IMR-90 (cell line): Measurements from ENCODE around the gene DCHS2. TPM values are rescaled to one million over a fixed set of nuclear protein-coding genes. Genes with fewer than 3 reads are reported as not detected.

Experiments used
- ATAC-seq: fragments of 200-7000 bp; cut with Tn5 transposase; 2 replicates; pipeline ENCODE4 v1.9.1; 2020; ENCODE audit warnings: low read depth, mild to moderate bottlenecking, moderate library complexity
- BruUV-seq: library from RNA; stranded (reverse); fragments of 400-500 nt; replicated peaks from 2 replicates; lab custom pipeline; 2021; lab: Mats Ljungman, UMichigan
- CTCF ChIA-PET: fragments of 300-600 bp; formaldehyde crosslinking; extraction: SDS; loops from one replicate; lab custom pipeline; 2021; ENCODE audit warnings: antibody characterized with exemption; lab: Yijun Ruan, JAX
- POLR2A ChIA-PET: fragments of 300-600 bp; sonication (Branson Sonifier 250); formaldehyde crosslinking; loops from one replicate; lab custom pipeline; 2022; ENCODE audit warnings: antibody characterized with exemption; ENCODE audit not compliant: unreplicated experiment; lab: Charles Lee
- DNase-seq: peaks from one replicate; pipeline ENCODE4 v3.0.0; 2013
- H2AFZ ChIP-seq: replicated peaks from 2 replicates; pipeline ENCODE3; 2013; ENCODE audit warnings: low read length, mild to moderate bottlenecking; ENCODE audit not compliant: poor library complexity
- H2AK5ac ChIP-seq: 2 replicates; pipeline ENCODE4 v1.6.1; 2013; ENCODE audit warnings: low read depth, low read length, inconsistent platforms
- H2AK9ac ChIP-seq: replicated peaks from 2 replicates; pipeline ENCODE3; 2013; ENCODE audit warnings: mild to moderate bottlenecking, low read depth, low read length, moderate library complexity; ENCODE audit not compliant: poor library complexity
- H2BK120ac ChIP-seq: 2 replicates; pipeline ENCODE4 v1.6.1; 2013; ENCODE audit warnings: low read depth, low read length, inconsistent platforms
- H2BK15ac ChIP-seq: 3 replicates; pipeline ENCODE4 v1.6.1; 2013; ENCODE audit warnings: low read depth, low read length, inconsistent platforms
- H2BK20ac ChIP-seq: 2 replicates; pipeline ENCODE4 v1.6.1; 2013; ENCODE audit warnings: low read depth, mild to moderate bottlenecking, inconsistent platforms, low read length, moderate library complexity
- H2BK5ac ChIP-seq: 2 replicates; pipeline ENCODE4 v1.6.1; 2013; ENCODE audit warnings: mild to moderate bottlenecking, low read depth, low read length, inconsistent platforms; ENCODE audit not compliant: poor library complexity, severe bottlenecking
- H3K14ac ChIP-seq: replicated peaks from 2 replicates; pipeline ENCODE4 v1.6.1; 2013; ENCODE audit warnings: low read depth, low read length, inconsistent platforms
- H3K18ac ChIP-seq: 2 replicates; pipeline ENCODE4 v1.6.1; 2013; ENCODE audit warnings: low read depth, low read length, control low read depth
- H3K23ac ChIP-seq: 2 replicates; pipeline ENCODE4 v1.6.1; 2013; ENCODE audit warnings: low read depth, low read length, inconsistent platforms
- H3K27ac ChIP-seq: 2 replicates; pipeline ENCODE4 v1.5.1; 2013; ENCODE audit warnings: mild to moderate bottlenecking, control low read depth, low read length; ENCODE audit not compliant: insufficient read depth
- H3K27me3 ChIP-seq: 2 replicates; pipeline ENCODE4 v1.6.1; 2013; ENCODE audit warnings: low read length; ENCODE audit not compliant: control insufficient read depth, insufficient read depth
- H3K36me3 ChIP-seq: 2 replicates; pipeline ENCODE4 v1.6.1; 2013; ENCODE audit warnings: low read length, mixed read lengths; ENCODE audit not compliant: control insufficient read depth, insufficient read depth
- H3K4ac ChIP-seq: 2 replicates; pipeline ENCODE4 v1.6.1; 2013; ENCODE audit warnings: low read depth, low read length, inconsistent platforms
- H3K4me1 ChIP-seq: 2 replicates; pipeline ENCODE4 v1.6.1; 2013; ENCODE audit warnings: low read length, mixed read lengths; ENCODE audit not compliant: control insufficient read depth, insufficient read depth
- H3K4me2 ChIP-seq: 2 replicates; pipeline ENCODE4 v1.6.1; 2013; ENCODE audit warnings: low read depth, mild to moderate bottlenecking, control low read depth, low read length, moderate library complexity
- H3K4me3 ChIP-seq: 2 replicates; pipeline ENCODE4 v1.5.1; 2013; ENCODE audit warnings: low read depth, mild to moderate bottlenecking, control low read depth, low read length, moderate library complexity; ENCODE audit not compliant: insufficient read depth
- H3K56ac ChIP-seq: 2 replicates; pipeline ENCODE4 v1.6.1; 2013; ENCODE audit warnings: low read length, inconsistent platforms; ENCODE audit not compliant: insufficient read depth; ENCODE audit errors: extremely low read depth
- H3K79me1 ChIP-seq, 2 experiments: 2 replicates each; pipeline ENCODE4 v1.6.1; 2013; ENCODE audit warnings: low read length in 2 of 2, inconsistent platforms in 1 of 2, low read depth in 1 of 2
- H3K9ac ChIP-seq: 2 replicates; pipeline ENCODE4 v1.6.1; 2013; ENCODE audit warnings: low read depth, low read length, control low read depth
- H3K9me1 ChIP-seq: 2 replicates; pipeline ENCODE4 v1.6.1; 2013; ENCODE audit warnings: low read length, inconsistent platforms; ENCODE audit not compliant: insufficient read depth
- H3K9me3 ChIP-seq: 2 replicates; pipeline ENCODE4 v1.6.1; 2013; ENCODE audit warnings: low read length; ENCODE audit not compliant: control insufficient read depth, insufficient read depth
- H4K20me1 ChIP-seq: 2 replicates; pipeline ENCODE4 v1.6.1; 2013; ENCODE audit warnings: low read length, inconsistent platforms; ENCODE audit not compliant: insufficient read depth
- H4K5ac ChIP-seq: 2 replicates; pipeline ENCODE4 v1.6.1; 2013; ENCODE audit warnings: mild to moderate bottlenecking, low read depth, low read length, control low read depth
- H4K8ac ChIP-seq, 2 experiments: 2 replicates each; pipeline ENCODE4 v1.6.1; 2013; ENCODE audit warnings: low read depth in 2 of 2, low read length in 2 of 2, control low read depth in 1 of 2, inconsistent platforms in 1 of 2
- H4K91ac ChIP-seq: 2 replicates; pipeline ENCODE4 v1.6.1; 2013; ENCODE audit warnings: low read depth, low read length, inconsistent platforms; ENCODE audit not compliant: insufficient read depth
- BHLHE40 ChIP-seq: fragments of 150-350 bp; IDR thresholded peaks from 2 replicates; pipeline ENCODE4 v1.6.1; 2016; ENCODE audit warnings: mild to moderate bottlenecking, low read depth, low read length
- CHD1 ChIP-seq: IDR thresholded peaks from 2 replicates; pipeline ENCODE4 v1.6.1; 2012; ENCODE audit warnings: low read depth, low read length, improper control_type of control experiment
- CTCF ChIP-seq: conservative IDR thresholded peaks from 2 replicates; pipeline ENCODE4 v1.5.1; 2012; ENCODE audit warnings: mild to moderate bottlenecking, low read depth, low read length, improper control_type of control experiment
- ELK1 ChIP-seq: fragments of 150-350 bp; IDR thresholded peaks from 2 replicates; pipeline ENCODE4 v1.6.1; 2016; ENCODE audit warnings: low read depth, mild to moderate bottlenecking, low read length, moderate library complexity, borderline replicate concordance
- FOS ChIP-seq: fragments of 150-350 bp; IDR thresholded peaks from 2 replicates; pipeline ENCODE4 v1.6.1; 2016; ENCODE audit warnings: low read depth, low read length
- MAFK ChIP-seq: IDR thresholded peaks from 2 replicates; pipeline ENCODE4 v1.6.1; 2012; ENCODE audit warnings: low read depth, low read length, improper control_type of control experiment
- MAZ ChIP-seq: IDR thresholded peaks from 2 replicates; pipeline ENCODE4 v1.6.1; 2012; ENCODE audit warnings: low read depth, mild to moderate bottlenecking, low read length, improper control_type of control experiment, moderate library complexity, borderline replicate concordance
- MXI1 ChIP-seq: IDR thresholded peaks from 2 replicates; pipeline ENCODE4 v1.6.1; 2012; ENCODE audit warnings: low read depth, mild to moderate bottlenecking, low read length, moderate library complexity, borderline replicate concordance
- NFE2L2 ChIP-seq: fragments of 150-350 bp; IDR thresholded peaks from 2 replicates; pipeline ENCODE4 v1.6.1; 2016; ENCODE audit warnings: low read depth, mild to moderate bottlenecking, low read length
- POLR2A ChIP-seq: IDR thresholded peaks from 2 replicates; pipeline ENCODE4 v1.6.1; 2012; ENCODE audit warnings: mild to moderate bottlenecking, low read depth, low read length
- RAD21 ChIP-seq: IDR thresholded peaks from 2 replicates; pipeline ENCODE4 v1.6.1; 2012; ENCODE audit warnings: low read length, improper control_type of control experiment
- RCOR1 ChIP-seq: IDR thresholded peaks from 2 replicates; pipeline ENCODE4 v1.6.1; 2012; ENCODE audit warnings: mild to moderate bottlenecking, low read length, improper control_type of control experiment; ENCODE audit not compliant: insufficient replicate concordance
- RFX5 ChIP-seq: IDR thresholded peaks from 2 replicates; pipeline ENCODE4 v1.8.0; 2012; ENCODE audit warnings: low read depth, mild to moderate bottlenecking, low read length, moderate library complexity
- SMC3 ChIP-seq: fragments of 150-350 bp; IDR thresholded peaks from 2 replicates; pipeline ENCODE4 v1.6.1; 2016; ENCODE audit warnings: low read depth, mild to moderate bottlenecking, antibody characterized with exemption, low read length, moderate library complexity
- USF2 ChIP-seq: fragments of 150-350 bp; IDR thresholded peaks from 2 replicates; pipeline ENCODE4 v1.6.1; 2017; ENCODE audit warnings: mild to moderate bottlenecking, antibody characterized with exemption, low read length, low read depth
- WGBS, 2 experiments: methylation state at CpG; one replicate each; pipeline versions ENCODE4 v1.1.5 to v1.1.7; 2013; ENCODE audit warnings: missing lambda C conversion rate in 2 of 2; ENCODE audit not compliant: insufficient read length in 1 of 2; ENCODE audit errors: extremely low coverage in 2 of 2; 5-methylcytosine and 5-hydroxymethylcytosine counted together
- dilution Hi-C: fragments of 300-500 bp; cut with HindIII; formaldehyde crosslinking; loops from one replicate; pipeline ENCODE4 v1.14.3; 2018; ENCODE audit warnings: low sequenced_read_pairs; ENCODE audit not compliant: unreplicated experiment
- in situ Hi-C: fragments of 300-500 bp; cut with MboI; formaldehyde crosslinking; loops from 3 replicates; pipeline ENCODE4 v1.14.3; 2019; ENCODE audit warnings: low sequenced_read_pairs, inconsistent platforms, mixed read lengths
- intact Hi-C: fragments of 100-400 bp; cut with micrococcal nuclease; formaldehyde crosslinking; loops from 2 replicates; pipeline ENCODE4 v1.10.0; 2022
- polyA plus RNA-seq, 3 experiments: library from polyadenylated mRNA; depleted of rRNA; stranded (reverse); fragments of >200 nt; gene quantifications; 2 replicates each; pipeline ENCODE4 v1.2.3, GENCODE V29; 2012; ENCODE audit warnings: low replicate concordance in 1 of 3
- total RNA-seq: library from RNA; depleted of rRNA; stranded (reverse); fragments of >200 nt; gene quantifications from 2 replicates; pipeline ENCODE4 v1.2.3, GENCODE V29; 2012

Gene DCHS2
- total and polyA plus RNA-seq, 2 of the 4 experiments (the other 2 are of a cell fraction), result not detected

GRCh38 chr4:154364066-154364845, 127.3 kb downstream of the DCHS2 start:
- no peak for TF ChIP-seq NFE2L2
- no peak for TF ChIP-seq RFX5
- TF ChIP-seq ELK1, result no peak
- TF ChIP-seq FOS, result no peak
- TF ChIP-seq MAFK, result no peak
- TF ChIP-seq RCOR1, result no peak
- no peak for TF ChIP-seq MXI1
- no peak for TF ChIP-seq POLR2A
- no peak for TF ChIP-seq BHLHE40
- no peak for TF ChIP-seq CHD1
- TF ChIP-seq SMC3, result no peak
- no peak for TF ChIP-seq CTCF
- no peak for TF ChIP-seq RAD21
- no peak for TF ChIP-seq USF2
- no peak for TF ChIP-seq MAZ
- no peak overlapping the region for H4K91ac ChIP-seq
- H3K23ac ChIP-seq, result no peak overlapping the region
- H2AK9ac ChIP-seq, result no peak overlapping the region
- H4K5ac ChIP-seq, result no peak overlapping the region
- no peak overlapping the region for H2AK5ac ChIP-seq
- no peak overlapping the region for H3K18ac ChIP-seq
- no peak overlapping the region for H3K56ac ChIP-seq
- H3K4me2 ChIP-seq, result no peak overlapping the region
- in situ Hi-C loops (no loop called here), dilution Hi-C loops (no loop called here), intact Hi-C loops (no loop called here)
- no peak overlapping the region for H4K8ac ChIP-seq
- H3K9me3 ChIP-seq, result no peaks in the 10 kb centered on the region
- ChIA-PET POLR2A (no interaction called here), CTCF (no interaction called here)
- DNase-seq (no peak), ATAC-seq (no peak)
- H3K4ac ChIP-seq, result no peak overlapping the region
- no peak overlapping the region for H2BK20ac ChIP-seq
- H3K27ac ChIP-seq, result no peak overlapping the region
- no peak overlapping the region for H3K9ac ChIP-seq
- H3K4me3 ChIP-seq, result no peak overlapping the region
- H3K36me3 ChIP-seq, result no peaks in the 10 kb centered on the region
- H3K27me3 ChIP-seq, result no peaks in the 10 kb centered on the region
- H3K14ac ChIP-seq, result no peak overlapping the region
- H2BK120ac ChIP-seq, result no peak overlapping the region
- H3K9me1 ChIP-seq, result no peaks in the 10 kb centered on the region
- H2BK15ac ChIP-seq, result no peak overlapping the region
- H3K4me1 ChIP-seq, result no peaks in the 10 kb centered on the region
- no peaks in the 10 kb centered on the region for H4K20me1 ChIP-seq
- WGBS, 2 experiments, result no CpG with 5 or more reads among the region's 7 CpGs
- no peak overlapping the region for H2BK5ac ChIP-seq
- H3K79me1 ChIP-seq, result no peaks in the 10 kb centered on the region
- BruUV-seq, result no TSS peak
- H2AFZ ChIP-seq, result no peak overlapping the region
